ACC112 (cell line): Measurements from ENCODE around the gene CELSR2.
"Not testable (repeated sequence)": the region's sequence is repeated elsewhere in the genome, so short reads cannot be mapped to it uniquely, and the experiment has no call there.

Experiments
- H2AFZ ChIP-seq: fragments of 200-600 bp; sonication (generic); one replicate; pipeline ENCODE4 v1.6.0; 2017; ENCODE audit warnings: antibody characterized with exemption, low read length; ENCODE audit not compliant: unreplicated experiment
- H3K27ac ChIP-seq: fragments of 200-600 bp; sonication (generic); 2 replicates; pipeline ENCODE4 v1.5.1; 2014; ENCODE audit warnings: low read depth, mild to moderate bottlenecking, antibody characterized with exemption, low read length, moderate library complexity
- H3K27me3 ChIP-seq: fragments of 200-600 bp; sonication (generic); 2 replicates; pipeline ENCODE4 v1.6.1; 2014; ENCODE audit warnings: mild to moderate bottlenecking, antibody characterized with exemption, low read length, moderate library complexity, mixed read lengths; ENCODE audit not compliant: insufficient read depth
- H3K36me3 ChIP-seq: fragments of 200-600 bp; sonication (generic); 2 replicates; pipeline ENCODE4 v1.6.1; 2016; ENCODE audit warnings: mild to moderate bottlenecking, antibody characterized with exemption, low read length, moderate library complexity, mixed read lengths; ENCODE audit not compliant: insufficient read depth
- H3K4me1 ChIP-seq: fragments of 200-600 bp; sonication (generic); one replicate; pipeline ENCODE4 v1.6.1; 2016; ENCODE audit warnings: low read length, mixed read lengths; ENCODE audit not compliant: insufficient read depth, unreplicated experiment, control insufficient read depth
- H3K4me3 ChIP-seq: fragments of 200-600 bp; sonication (generic); 2 replicates; pipeline ENCODE4 v1.5.1; 2014; ENCODE audit warnings: mild to moderate bottlenecking, low read depth, low read length
- H3K79me2 ChIP-seq: fragments of 200-600 bp; sonication (generic); one replicate; pipeline ENCODE4 v1.6.0; 2016; ENCODE audit warnings: low read length; ENCODE audit not compliant: control insufficient read depth, unreplicated experiment, insufficient read depth

Gene CELSR2

DNA sequence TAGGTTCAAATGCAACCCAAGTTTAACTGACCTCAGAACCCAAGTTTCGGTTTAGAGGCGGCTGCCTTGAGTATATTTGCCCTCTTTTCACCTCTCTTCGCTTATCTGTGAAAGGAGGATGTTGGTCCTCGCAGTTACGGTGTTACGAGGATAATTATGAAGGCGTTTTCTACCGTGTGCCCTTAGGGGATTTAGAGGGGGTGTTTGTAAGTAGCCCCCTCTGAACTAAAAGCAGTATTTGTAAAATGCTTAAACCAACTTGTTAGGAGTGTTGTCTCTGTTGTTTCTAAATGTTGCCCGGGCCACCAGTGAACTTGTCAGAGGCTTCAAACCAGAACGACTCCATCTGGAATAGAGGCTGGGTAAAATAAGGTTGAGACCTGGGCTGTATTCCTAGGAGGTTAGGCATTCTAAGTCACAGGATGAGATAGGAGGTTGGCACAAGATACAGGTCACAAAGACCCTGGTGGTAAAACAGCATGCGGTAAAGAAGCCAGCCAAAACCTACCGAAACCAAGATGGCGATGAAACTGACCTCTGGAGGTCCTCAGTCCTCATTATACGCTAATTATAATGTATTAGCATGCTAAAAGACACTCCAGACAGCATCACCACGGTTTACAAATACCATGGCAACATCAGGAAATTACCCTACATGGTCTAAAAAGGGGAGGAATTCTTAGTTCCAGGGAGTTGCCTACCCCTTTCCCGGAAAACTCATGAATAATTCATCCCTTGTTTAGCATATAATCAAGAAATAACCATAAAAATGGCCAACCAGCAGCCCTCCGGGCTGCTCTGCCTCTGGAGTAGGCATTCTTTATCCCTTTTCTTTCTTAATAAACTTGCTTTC, 34.6 kb downstream of the CELSR2 start:
- peak overlapping the region; percentile 50 for H2AFZ ChIP-seq
- H3K4me1 ChIP-seq, result peaks cover 16% of the 10 kb centered on the region
- H3K4me3 ChIP-seq, result peak overlapping the region; percentile 84
- peaks cover 21% of the 10 kb centered on the region for H3K79me2 ChIP-seq
- H3K36me3 ChIP-seq, result no peaks in the 10 kb centered on the region
- peak overlapping the region; percentile 52 for H3K27ac ChIP-seq
- no peaks in the 10 kb centered on the region for H3K27me3 ChIP-seq

DNA sequence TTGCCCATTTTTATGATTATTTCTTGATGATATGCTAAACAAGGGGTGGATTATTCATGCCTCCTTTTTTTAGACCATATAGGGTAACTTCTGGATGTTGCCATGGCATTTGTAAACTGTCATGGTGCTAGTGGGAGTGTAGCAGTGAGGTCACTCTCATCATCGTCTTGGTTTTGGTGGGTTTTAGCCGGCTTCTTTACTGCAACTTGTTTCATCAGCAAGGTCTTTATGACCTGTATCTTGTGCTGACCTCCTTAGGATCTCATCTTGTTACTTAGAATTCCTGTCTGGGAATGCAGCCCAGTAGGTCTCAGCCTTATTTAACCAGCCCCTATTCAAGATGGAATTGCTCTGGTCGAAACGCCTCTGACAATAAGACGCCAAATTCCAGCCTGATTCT, 37.4 kb downstream of the CELSR2 start:
- peaks cover 12% of the 10 kb centered on the region for H3K79me2 ChIP-seq
- not testable (repeated sequence) for H3K4me3 ChIP-seq, H3K27ac ChIP-seq, H3K36me3 ChIP-seq, H3K27me3 ChIP-seq, H2AFZ ChIP-seq
- H3K4me1 ChIP-seq, result peaks cover 12% of the 10 kb centered on the region

- no peak overlapping the region for H3K4me3 ChIP-seq
Observed at GRCh38 chr1:109290137-109290536, 40.8 kb downstream of the CELSR2 start.

DNA sequence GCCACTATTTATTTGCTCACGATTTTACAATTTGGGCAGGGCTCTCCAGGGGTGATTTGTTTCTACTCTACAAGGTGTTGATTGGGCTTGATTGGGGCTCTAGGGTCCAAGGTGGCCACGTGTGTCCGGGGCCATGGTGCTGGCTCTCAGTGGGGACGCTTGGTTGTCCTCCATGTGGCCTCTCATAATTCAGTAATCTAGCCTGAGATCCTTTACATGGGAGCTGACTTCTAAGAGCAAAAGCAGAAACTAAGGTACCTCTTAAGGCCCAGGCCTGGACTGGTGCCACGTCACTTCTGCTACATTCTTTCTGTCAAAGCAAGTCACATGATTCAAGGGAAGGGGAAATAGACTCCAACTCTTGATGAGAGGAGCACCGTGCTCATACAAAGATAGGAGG, 41.7 kb downstream of the CELSR2 start:
- H3K27me3 ChIP-seq, result no peaks in the 10 kb centered on the region
- H3K79me2 ChIP-seq, result no peaks in the 10 kb centered on the region
- H3K36me3 ChIP-seq, result no peaks in the 10 kb centered on the region
- H3K4me1 ChIP-seq, result no peaks in the 10 kb centered on the region
- no peak overlapping the region for H3K4me3 ChIP-seq
- no peak overlapping the region for H2AFZ ChIP-seq
- H3K27ac ChIP-seq, result no peak overlapping the region

More at GRCh38 chr1:109290137-109290536, 40.8 kb downstream of the CELSR2 start:
- Histone ChIP-seq H3K27ac (no peak overlapping the region), H2AFZ (no peak overlapping the region), H3K27me3 (no peaks in the 10 kb centered on the region), H3K36me3 (no peaks in the 10 kb centered on the region), H3K4me1 (no peaks in the 10 kb centered on the region), H3K79me2 (no peaks in the 10 kb centered on the region)

GRCh38 chr1:109292364-109292763, 43.0 kb downstream of the CELSR2 start:
- no peaks in the 10 kb centered on the region for H3K79me2 ChIP-seq
- H3K4me3 ChIP-seq, result no peak overlapping the region
- H3K4me1 ChIP-seq, result no peaks in the 10 kb centered on the region
- no peak overlapping the region for H3K27ac ChIP-seq
- H3K36me3 ChIP-seq, result no peaks in the 10 kb centered on the region
- H3K27me3 ChIP-seq, result no peaks in the 10 kb centered on the region
- no peak overlapping the region for H2AFZ ChIP-seq

DNA sequence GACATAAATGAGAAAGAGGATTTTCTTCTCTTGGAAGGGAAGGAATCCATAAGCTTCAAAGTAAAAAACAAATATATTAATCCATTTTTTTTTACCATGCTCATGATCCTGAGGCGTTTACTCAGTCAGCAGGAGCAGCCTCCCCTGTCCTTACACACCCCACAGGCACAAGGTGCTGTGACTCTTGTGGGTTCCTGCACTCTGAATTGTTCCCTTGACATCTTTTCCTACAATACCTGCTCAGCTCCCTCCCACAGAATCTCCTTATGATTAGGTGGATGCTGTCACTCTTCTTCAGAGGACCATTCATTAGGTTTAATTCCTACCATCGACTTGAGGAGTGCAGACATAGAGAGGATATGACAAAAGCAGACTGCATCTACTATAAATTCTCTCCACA, 43.7 kb downstream of the CELSR2 start:
- Histone ChIP-seq H3K79me2 (no peaks in the 10 kb centered on the region), H3K27ac (no peak overlapping the region), H3K4me1 (peaks cover 2% of the 10 kb centered on the region), H3K4me3 (no peak overlapping the region), H3K27me3 (no peaks in the 10 kb centered on the region), H3K36me3 (no peaks in the 10 kb centered on the region), H2AFZ (no peak overlapping the region)

- H3K4me3 ChIP-seq, result no peak overlapping the region
- no peaks in the 10 kb centered on the region for H3K27me3 ChIP-seq
- H3K27ac ChIP-seq, result no peak overlapping the region
- no peak overlapping the region for H2AFZ ChIP-seq
- H3K79me2 ChIP-seq, result no peaks in the 10 kb centered on the region
- H3K4me1 ChIP-seq, result peaks cover 17% of the 10 kb centered on the region
- no peaks in the 10 kb centered on the region for H3K36me3 ChIP-seq
Observed at GRCh38 chr1:109294481-109294880, 45.1 kb downstream of the CELSR2 start.

- no peak overlapping the region for H3K4me3 ChIP-seq
- no peaks in the 10 kb centered on the region for H3K36me3 ChIP-seq
- H3K4me1 ChIP-seq, result peaks cover 25% of the 10 kb centered on the region
- H3K79me2 ChIP-seq, result no peaks in the 10 kb centered on the region
- no peak overlapping the region for H2AFZ ChIP-seq
- H3K27ac ChIP-seq, result no peak overlapping the region
- no peaks in the 10 kb centered on the region for H3K27me3 ChIP-seq
Observed at GRCh38 chr1:109295712-109296415, 46.5 kb downstream of the CELSR2 start.

DNA sequence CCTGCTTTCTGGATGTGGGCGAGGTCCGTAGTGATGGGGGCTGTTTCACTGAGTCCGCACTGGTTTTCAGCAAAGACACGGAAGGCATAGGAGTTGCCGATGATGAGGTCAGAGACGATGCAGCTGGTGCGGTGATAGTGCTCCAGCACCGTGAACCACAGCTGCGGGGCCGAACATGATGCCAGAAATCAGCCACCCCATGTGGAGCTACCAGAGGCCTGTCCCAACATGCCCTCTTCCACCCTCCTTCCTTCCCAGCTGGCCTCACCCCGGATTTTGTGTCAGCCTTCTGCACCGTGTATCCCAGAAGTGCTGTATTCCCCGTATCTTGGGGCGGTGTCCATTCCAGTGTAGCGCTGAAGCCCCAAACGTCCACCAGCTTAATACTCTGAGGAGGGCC, 47.4 kb downstream of the CELSR2 start:
- Histone ChIP-seq H3K27ac (no peak overlapping the region), H3K4me3 (no peak overlapping the region), H3K27me3 (no peaks in the 10 kb centered on the region), H3K79me2 (no peaks in the 10 kb centered on the region), H3K4me1 (peaks cover 25% of the 10 kb centered on the region), H3K36me3 (no peaks in the 10 kb centered on the region), H2AFZ (no peak overlapping the region)

DNA sequence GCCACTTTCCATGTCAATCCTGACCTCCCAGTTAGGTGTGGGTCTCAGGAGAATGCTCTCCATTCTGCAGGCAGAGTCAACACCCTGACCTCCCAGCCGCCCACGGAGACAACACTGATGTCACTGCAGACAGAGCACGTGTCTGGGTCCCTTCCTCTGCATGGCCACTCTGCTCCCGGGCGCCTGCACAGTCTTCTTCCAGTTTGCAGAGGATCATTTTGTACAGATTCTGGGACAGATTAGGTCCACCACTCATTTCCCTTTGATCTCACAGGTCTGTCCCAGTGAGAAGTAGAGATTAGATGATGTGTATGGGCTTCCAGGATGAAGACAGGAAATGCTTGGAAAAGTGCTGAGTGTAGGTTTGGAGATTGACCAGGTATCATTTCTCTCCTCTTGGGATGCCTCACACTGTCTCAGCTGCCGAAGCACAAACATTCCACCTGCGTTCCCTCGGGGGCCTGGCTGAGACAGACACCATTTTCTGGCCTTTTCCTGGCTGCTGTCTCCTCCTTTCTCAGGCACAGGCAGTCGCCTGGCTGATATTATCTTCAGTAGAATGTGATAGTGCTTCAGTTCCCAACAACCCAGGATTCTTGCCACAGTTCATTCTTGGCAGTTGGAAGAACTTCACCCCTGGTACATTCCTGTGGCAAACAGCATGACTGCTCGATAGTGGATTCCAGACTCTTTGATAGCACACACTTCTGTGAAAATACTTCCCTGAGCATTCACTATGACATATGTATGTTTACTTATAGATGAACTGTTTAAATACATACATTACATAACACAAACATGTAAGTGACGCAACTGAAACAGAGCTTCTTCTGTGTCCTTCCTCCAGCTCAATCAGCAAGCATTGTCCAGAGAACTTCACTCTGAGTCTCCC, 49.6 kb downstream of the CELSR2 start:
- Histone ChIP-seq H3K4me1 (peaks cover 25% of the 10 kb centered on the region), H3K79me2 (no peaks in the 10 kb centered on the region), H3K27me3 (no peaks in the 10 kb centered on the region), H3K27ac (peak overlapping the region; percentile 73), H3K4me3 (peak overlapping the region; percentile 17; the same call in 1 of the 2 replicates), H2AFZ (peak overlapping the region; percentile 78), H3K36me3 (no peaks in the 10 kb centered on the region)
